HG03439 (cell line): ENCODE measurements around the gene SLC7A1.

Experiments
- ATAC-seq: cut with Tn5 transposase; IDR thresholded peaks from one replicate; pipeline ENCODE4 v1.9.1; 2021; ENCODE audit warnings: mild to moderate bottlenecking, moderate library complexity; ENCODE audit not compliant: unreplicated experiment

The SLC7A1 gene

GRCh38 chr13:29562786-29563438 lies 32.6 kb downstream of the SLC7A1 start:
- no peak for ATAC-seq

- ATAC-seq: no peak
Measured at GRCh38 chr13:29561918-29562317, 33.6 kb downstream of the SLC7A1 start.

GRCh38 chr13:29556742-29557141 lies 38.7 kb downstream of the SLC7A1 start:
- ATAC-seq: no peak

- ATAC-seq: no peak
Measured at GRCh38 chr13:29551214-29551613, 44.3 kb downstream of the SLC7A1 start.

- ATAC-seq: no peak
Measured at GRCh38 chr13:29550430-29550988, 45.0 kb downstream of the SLC7A1 start.

- ATAC-seq: no peak
Measured at GRCh38 chr13:29548722-29549121, 46.8 kb downstream of the SLC7A1 start.

- ATAC-seq: no peak
Measured at GRCh38 chr13:29547153-29547552, 48.3 kb downstream of the SLC7A1 start.

GRCh38 chr13:29546662-29547061 lies 48.8 kb downstream of the SLC7A1 start:
- ATAC-seq: no peak

GRCh38 chr13:29545988-29546387 lies 49.5 kb downstream of the SLC7A1 start:
- ATAC-seq: no peak

GRCh38 chr13:29543230-29544215 lies 52.0 kb downstream of the SLC7A1 start:
- ATAC-seq: peak; percentile 93

GRCh38 chr13:29542381-29542780 lies 53.1 kb downstream of the SLC7A1 start:
- no peak for ATAC-seq

- no peak for ATAC-seq
Measured at GRCh38 chr13:29541400-29541799, 54.1 kb downstream of the SLC7A1 start.

GRCh38 chr13:29540799-29541198 lies 54.7 kb downstream of the SLC7A1 start:
- ATAC-seq: no peak

- ATAC-seq: no peak
Measured at GRCh38 chr13:29540334-29540733, 55.2 kb downstream of the SLC7A1 start.

GRCh38 chr13:29539856-29540255 lies 55.6 kb downstream of the SLC7A1 start:
- ATAC-seq: no peak

- ATAC-seq: no peak
Measured at GRCh38 chr13:29538652-29539040, 56.8 kb downstream of the SLC7A1 start.

- ATAC-seq: no peak
Measured at GRCh38 chr13:29537736-29538651, 57.5 kb downstream of the SLC7A1 start.

GRCh38 chr13:29536853-29537252 lies 58.6 kb downstream of the SLC7A1 start:
- no peak for ATAC-seq

GRCh38 chr13:29535663-29536655 lies 59.5 kb downstream of the SLC7A1 start:
- ATAC-seq: no peak
